H1 (cell line): Measurements from ENCODE around the gene BTBD9. TPM values are rescaled to one million over a fixed set of nuclear protein-coding genes. Genes with fewer than 3 reads are reported as not detected.

Experiments used
- EP300 ChIP-seq, 2 experiments: IDR thresholded peaks; 1 replicate in 1 of 2; 2 replicates in 1 of 2; pipeline ENCODE4 v1.6.1; 2011 to 2012; ENCODE audit warnings: low read depth in 2 of 2, low read length in 2 of 2, mild to moderate bottlenecking in 2 of 2, borderline replicate concordance in 1 of 2, inconsistent platforms in 1 of 2, moderate library complexity in 1 of 2
- polyA plus RNA-seq, 7 experiments: library from polyadenylated mRNA; depleted of rRNA in 3 of 7; stranded (reverse) in 5 of 7; unstranded in 2 of 7; fragments of >200 nt in 5 of 7; fragments of 200-250 nt in 2 of 7; gene quantifications; 1 replicate in 5 of 7; 2 replicates in 1 of 7; 4 replicates in 1 of 7; pipeline versions ENCODE4 v1.2.1 to v1.2.3, GENCODE V29; 2011 to 2013; ENCODE audit warnings: missing spikeins in 2 of 7, mixed read lengths in 2 of 7
- total RNA-seq: library from RNA; stranded (reverse); fragmentation: NEBNext Ultra II Directional; extraction: Animal tissue kit (Norgen Biotek cat#: 25700); gene quantifications from 2 replicates; pipeline ENCODE4 v1.2.1, GENCODE V29; 2021

Gene BTBD9
- total and polyA plus RNA-seq, 2 of the 8 experiments (the other 6 are each of a cell fraction or from before 2014, with no cell fraction given), result 0.92 to 4.1 TPM

DNA sequence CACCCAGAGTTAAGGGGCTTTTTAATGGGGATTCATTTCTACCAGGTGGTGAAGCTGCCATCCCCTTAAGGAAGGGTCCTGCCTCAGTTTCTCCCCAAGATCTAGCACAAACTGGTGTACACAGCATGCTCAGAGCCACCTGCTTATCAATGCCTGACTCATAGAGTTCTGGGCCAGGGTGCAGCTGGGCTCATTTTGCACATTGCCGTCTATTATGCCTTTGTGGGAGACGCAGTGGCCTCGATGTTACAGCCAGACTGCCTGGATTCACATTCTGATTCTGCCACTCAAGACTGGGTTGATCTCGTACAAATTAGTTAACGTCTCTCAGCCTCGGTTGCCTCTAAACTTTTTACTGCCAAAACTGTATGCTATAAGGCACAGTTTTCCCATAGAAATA lies 454.5 kb downstream of the BTBD9 start (continued):
- no peak for TF ChIP-seq EP300 (IDR thresholded peaks at IDR 0.05; ENCODE audit: borderline replicate concordance in 1 of 2, low read depth in 2 of 2, low read length in 2 of 2)
